Osteoblast (primary cell): ENCODE measurements around the gene ZNF41. TPM values are rescaled to one million over a fixed set of nuclear protein-coding genes. Genes with fewer than 3 reads are reported as not detected.
A peak's percentile ranks its signal among the peaks of the same experiment; 100 is the strongest.

ENCODE experiments used
- DNase-seq: peaks from one replicate; pipeline ENCODE4 v3.0.0; 2011; ENCODE audit warnings: low spot score, mixed read lengths; ENCODE audit not compliant: insufficient read length; ENCODE audit errors: missing footprints
- H2AFZ ChIP-seq: 2 replicates; pipeline ENCODE4 v1.6.0; 2011; ENCODE audit warnings: mild to moderate bottlenecking, low read length
- H3K27ac ChIP-seq: 2 replicates; pipeline ENCODE4 v1.5.1; 2011; ENCODE audit warnings: mild to moderate bottlenecking, low read depth, low read length, moderate library complexity
- H3K27me3 ChIP-seq: 2 replicates; pipeline ENCODE4 v1.6.0; 2012; ENCODE audit warnings: mild to moderate bottlenecking, control low read depth, inconsistent platforms, low read length, moderate library complexity; ENCODE audit not compliant: insufficient read depth
- H3K36me3 ChIP-seq: 2 replicates; pipeline ENCODE4 v1.5.1; 2011; ENCODE audit warnings: mild to moderate bottlenecking, low read length, control low read depth, moderate library complexity; ENCODE audit not compliant: insufficient read depth
- H3K4me1 ChIP-seq: 2 replicates; pipeline ENCODE4 v1.5.1; 2011; ENCODE audit warnings: mild to moderate bottlenecking, low read length, control low read depth, moderate library complexity; ENCODE audit not compliant: insufficient read depth
- H3K4me2 ChIP-seq: 2 replicates; pipeline ENCODE4 v1.6.0; 2011; ENCODE audit warnings: mild to moderate bottlenecking, low read length; ENCODE audit not compliant: insufficient read depth
- H3K4me3 ChIP-seq: fragments of 200-600 bp; sonication (generic); 3 replicates; pipeline ENCODE4 v1.5.1; 2012; ENCODE audit warnings: mild to moderate bottlenecking, low read length, inconsistent platforms; ENCODE audit not compliant: insufficient read depth
- H3K79me2 ChIP-seq: 2 replicates; pipeline ENCODE4 v1.6.0; 2012; ENCODE audit warnings: mild to moderate bottlenecking, low read length, control low read depth, inconsistent platforms; ENCODE audit not compliant: insufficient read depth
- H3K9me3 ChIP-seq: 2 replicates; pipeline ENCODE4 v1.5.1; 2011; ENCODE audit warnings: low read depth, low read length, control low read depth
- H4K20me1 ChIP-seq: 2 replicates; pipeline ENCODE4 v1.6.0; 2012; ENCODE audit warnings: mild to moderate bottlenecking, low read length, control low read depth; ENCODE audit not compliant: insufficient read depth
- CTCF ChIP-seq: IDR thresholded peaks from 2 replicates; pipeline ENCODE4 v1.5.1; 2011; ENCODE audit warnings: mild to moderate bottlenecking, low read depth, low read length, moderate library complexity; ENCODE audit errors: extremely low read depth
- total RNA-seq: library from RNA; depleted of rRNA; stranded (reverse); fragments of >200 nt; gene quantifications from 2 replicates; pipeline ENCODE4 v1.2.3, GENCODE V29; 2012

Gene ZNF41
- total RNA-seq, 1 donor, result 9.0 TPM

- no peaks in the 10 kb centered on the region for H3K79me2 ChIP-seq
Measured at GRCh38 chrX:47446971-47447370, 36.1 kb downstream of the ZNF41 start.

GRCh38 chrX:47446431-47446830 lies 36.6 kb downstream of the ZNF41 start:
- DNase-seq, result no peak
- Histone ChIP-seq H3K9me3 (peaks cover 28% of the 10 kb centered on the region), H3K27me3 (no peaks in the 10 kb centered on the region), H3K79me2 (no peaks in the 10 kb centered on the region), H3K27ac (no peak overlapping the region), H3K36me3 (peaks cover 13% of the 10 kb centered on the region), H4K20me1 (no peaks in the 10 kb centered on the region), H3K4me2 (no peak overlapping the region), H3K4me3 (no peak overlapping the region), H3K4me1 (no peaks in the 10 kb centered on the region), H2AFZ (no peak overlapping the region)
- TF ChIP-seq CTCF, result no peak

More at GRCh38 chrX:47446971-47447370, 36.1 kb downstream of the ZNF41 start:
- H3K4me2 ChIP-seq, result no peak overlapping the region
- no peaks in the 10 kb centered on the region for H4K20me1 ChIP-seq
- H3K4me3 ChIP-seq, result no peak overlapping the region
- no peak for DNase-seq
- H3K9me3 ChIP-seq, result peaks cover 28% of the 10 kb centered on the region
- peaks cover 13% of the 10 kb centered on the region for H3K36me3 ChIP-seq
- H3K27me3 ChIP-seq, result no peaks in the 10 kb centered on the region
- no peaks in the 10 kb centered on the region for H3K4me1 ChIP-seq
- TF ChIP-seq CTCF, result no peak
- H3K27ac ChIP-seq, result no peak overlapping the region
- H2AFZ ChIP-seq, result no peak overlapping the region

- Histone ChIP-seq H3K4me1 (no peaks in the 10 kb centered on the region), H3K4me2 (no peak overlapping the region), H3K9me3 (peaks cover 2% of the 10 kb centered on the region), H3K27ac (no peak overlapping the region), H4K20me1 (no peaks in the 10 kb centered on the region), H2AFZ (no peak overlapping the region), H3K79me2 (no peaks in the 10 kb centered on the region), H3K4me3 (no peak overlapping the region), H3K27me3 (no peaks in the 10 kb centered on the region), H3K36me3 (no peaks in the 10 kb centered on the region)
- TF ChIP-seq CTCF, result no peak
- peak; percentile 76 for DNase-seq
Measured at GRCh38 chrX:47430925-47431324, 52.1 kb downstream of the ZNF41 start.

GRCh38 chrX:47422444-47422843 lies 60.6 kb downstream of the ZNF41 start:
- no peaks in the 10 kb centered on the region for H3K4me1 ChIP-seq
- H3K79me2 ChIP-seq, result no peaks in the 10 kb centered on the region
- H3K4me2 ChIP-seq, result no peak overlapping the region
- no peaks in the 10 kb centered on the region for H3K9me3 ChIP-seq
- DNase-seq, result no peak
- H3K27ac ChIP-seq, result no peak overlapping the region
- no peak overlapping the region for H2AFZ ChIP-seq
- H3K27me3 ChIP-seq, result no peaks in the 10 kb centered on the region
- no peak overlapping the region for H3K4me3 ChIP-seq
- H3K36me3 ChIP-seq, result no peaks in the 10 kb centered on the region
- no peak for TF ChIP-seq CTCF
- H4K20me1 ChIP-seq, result no peaks in the 10 kb centered on the region
